ENCODE measurements around the gene TRIO. TPM values are rescaled to one million over a fixed set of nuclear protein-coding genes. Genes with fewer than 3 reads are reported as not detected.

TRIO gene
- polyA plus RNA-seq, 1 donor (not counting 4 experiments of a cell fraction or from before 2014, with no cell fraction given): 57.2 TPM

DNA sequence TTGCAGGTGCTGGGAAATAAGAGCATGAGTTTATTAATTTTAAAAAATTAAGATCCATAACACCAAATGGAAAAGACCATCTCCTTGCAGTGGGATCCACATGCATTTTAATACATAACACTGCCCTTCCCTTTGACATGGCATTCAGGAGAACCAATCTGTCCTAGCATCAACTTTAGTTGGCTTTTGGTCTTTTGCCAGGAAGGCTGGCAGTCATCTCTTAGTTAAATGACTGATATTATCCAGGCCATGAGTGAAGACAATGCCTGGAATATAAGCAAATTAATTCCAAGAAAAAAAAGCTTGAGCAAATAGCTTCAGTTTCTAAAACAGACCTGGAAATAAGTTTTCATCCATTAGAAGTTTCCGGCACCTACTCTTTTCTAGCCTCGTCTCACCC lies 383.4 kb downstream of the TRIO start:
- Histone ChIP-seq H3K4me3 (ENCODE audit: control insufficient read depth in 2 of 3, extremely low read depth in 1 of 3, insufficient read depth in 2 of 3, low read depth in 1 of 3, low read length in 3 of 3) (no peak overlapping the region), H3K27ac (ENCODE audit: control insufficient read depth, insufficient read depth, low read length) (no peak overlapping the region), H3K4me2 (ENCODE audit: control insufficient read depth, extremely low read depth, insufficient read depth, low read depth, low read length) (no peak overlapping the region), H3K9me3 (ENCODE audit: control insufficient read depth, low read depth, low read length) (no peaks in the 10 kb centered on the region), H3K27me3 (ENCODE audit: control insufficient read depth, extremely low read depth, insufficient read depth, low read length) (no peaks in the 10 kb centered on the region), H3K36me3 (ENCODE audit: control insufficient read depth in 2 of 2, extremely low read depth in 1 of 2, insufficient read depth in 2 of 2, low read length in 2 of 2) (no peaks in the 10 kb centered on the region), H4K20me1 (ENCODE audit: control insufficient read depth, extremely low read depth, insufficient read depth, low read length) (no peaks in the 10 kb centered on the region), H3K9ac (ENCODE audit: control insufficient read depth, extremely low read depth, insufficient read depth, low read length) (no peak overlapping the region), H3K9me1 (ENCODE audit: control insufficient read depth, extremely low read depth, insufficient read depth, low read length) (no peaks in the 10 kb centered on the region), H3K79me2 (ENCODE audit: control insufficient read depth, insufficient read depth, low read length) (no peaks in the 10 kb centered on the region), H2AFZ (ENCODE audit: control insufficient read depth, low read length) (no peak overlapping the region), H3K4me1 (ENCODE audit: control insufficient read depth, extremely low read depth, insufficient read depth, low read length) (no peaks in the 10 kb centered on the region)
- FAIRE-seq (no peak), DNase-seq (ENCODE audit: low read depth, low spot score) (no peak)
- no peak for TF ChIP-seq CTCF (optimal IDR thresholded peaks at IDR 0.05 in 1 of 3, IDR thresholded peaks at IDR 0.05 in 1 of 3, conservative IDR thresholded peaks at IDR 0.05 in 1 of 3; ENCODE audit: extremely low read depth in 1 of 3, insufficient read depth in 2 of 3, low read length in 3 of 3)
- no peak for TF ChIP-seq EZH2 (IDR thresholded peaks at IDR 0.05; ENCODE audit: low read length)
- dilution Hi-C loops (cut with MboI; ENCODE audit: extremely low pct_ligation_motif_present, low sequenced_read_pairs): no loop called here

DNA sequence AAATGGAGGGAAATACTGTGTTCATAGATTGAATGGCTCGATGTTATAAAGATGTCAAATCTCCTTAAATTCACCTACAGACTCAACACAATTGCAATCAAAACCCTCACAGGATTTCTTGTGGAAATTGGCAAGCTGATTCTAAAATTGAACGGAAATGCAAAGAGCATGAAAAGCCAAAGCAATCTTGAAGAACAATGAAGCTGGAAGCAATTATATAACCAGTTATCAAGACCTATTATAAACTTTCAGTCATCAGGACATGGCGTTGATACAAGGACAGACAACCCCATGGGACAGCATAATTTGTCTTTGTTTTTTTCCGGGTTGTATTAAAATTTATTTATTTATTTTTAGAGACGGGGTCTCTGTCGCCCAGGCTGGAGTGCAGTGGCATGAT lies 385.0 kb downstream of the TRIO start:
- Histone ChIP-seq H3K9me1 (ENCODE audit: control insufficient read depth, extremely low read depth, insufficient read depth, low read length) (no peaks in the 10 kb centered on the region), H3K9ac (ENCODE audit: control insufficient read depth, extremely low read depth, insufficient read depth, low read length) (no peak overlapping the region), H3K79me2 (ENCODE audit: control insufficient read depth, insufficient read depth, low read length) (no peaks in the 10 kb centered on the region), H3K9me3 (ENCODE audit: control insufficient read depth, low read depth, low read length) (no peaks in the 10 kb centered on the region), H2AFZ (ENCODE audit: control insufficient read depth, low read length) (no peak overlapping the region), H3K27ac (ENCODE audit: control insufficient read depth, insufficient read depth, low read length) (no peak overlapping the region), H3K36me3 (ENCODE audit: control insufficient read depth in 2 of 2, extremely low read depth in 1 of 2, insufficient read depth in 2 of 2, low read length in 2 of 2) (no peaks in the 10 kb centered on the region), H3K27me3 (ENCODE audit: control insufficient read depth, extremely low read depth, insufficient read depth, low read length) (no peaks in the 10 kb centered on the region), H3K4me3 (ENCODE audit: control insufficient read depth in 2 of 3, extremely low read depth in 1 of 3, insufficient read depth in 2 of 3, low read depth in 1 of 3, low read length in 3 of 3) (no peak overlapping the region), H3K4me2 (ENCODE audit: control insufficient read depth, extremely low read depth, insufficient read depth, low read depth, low read length) (no peak overlapping the region), H4K20me1 (ENCODE audit: control insufficient read depth, extremely low read depth, insufficient read depth, low read length) (no peaks in the 10 kb centered on the region), H3K4me1 (ENCODE audit: control insufficient read depth, extremely low read depth, insufficient read depth, low read length) (no peaks in the 10 kb centered on the region)
- DNase-seq (ENCODE audit: low read depth, low spot score): no peak
- dilution Hi-C loops (cut with MboI; ENCODE audit: extremely low pct_ligation_motif_present, low sequenced_read_pairs): no loop called here
- TF ChIP-seq EZH2 (IDR thresholded peaks at IDR 0.05; ENCODE audit: low read length): no peak
- no peak for TF ChIP-seq CTCF (optimal IDR thresholded peaks at IDR 0.05 in 1 of 3, IDR thresholded peaks at IDR 0.05 in 1 of 3, conservative IDR thresholded peaks at IDR 0.05 in 1 of 3; ENCODE audit: extremely low read depth in 1 of 3, insufficient read depth in 2 of 3, low read length in 3 of 3)
- FAIRE-seq: no peak

Measured in keratinocyte (primary cell).